GM12878 (cell line): Measurements from ENCODE around the gene PPM1E. TPM values are rescaled to one million over a fixed set of nuclear protein-coding genes. Genes with fewer than 3 reads are reported as not detected.

Source experiments
- ATF7 ChIP-seq: fragments of 450-650 bp; IDR thresholded peaks from 2 replicates; pipeline ENCODE4 v1.6.1; 2016; ENCODE audit warnings: low read depth, mild to moderate bottlenecking
- CHD2 ChIP-seq: IDR thresholded peaks from 2 replicates; pipeline ENCODE4 v1.6.1; 2011; ENCODE audit warnings: low read depth, low read length, improper control_type of control experiment, borderline replicate concordance
- EGR1 ChIP-seq, 2 experiments: IDR thresholded peaks; 1 replicate in 1 of 2; 2 replicates in 1 of 2; pipeline ENCODE4 v1.6.1; 2011 to 2012; ENCODE audit warnings: low read depth in 2 of 2, low read length in 2 of 2, borderline replicate concordance in 1 of 2, mild to moderate bottlenecking in 1 of 2, moderate library complexity in 1 of 2
- MTA3 ChIP-seq: IDR thresholded peaks from 2 replicates; pipeline ENCODE4 v1.6.1; 2012; ENCODE audit warnings: low read length, inconsistent platforms, borderline replicate concordance
- MXI1 ChIP-seq: fragments of 150-350 bp; IDR thresholded peaks from 2 replicates; pipeline ENCODE4 v1.6.1; 2011; ENCODE audit warnings: low read depth, mild to moderate bottlenecking, inconsistent platforms, low read length, improper control_type of control experiment
- NFIC ChIP-seq: IDR thresholded peaks from 2 replicates; pipeline ENCODE4 v1.6.1; 2012; ENCODE audit warnings: low read depth, mild to moderate bottlenecking, inconsistent platforms, low read length, moderate library complexity
- SPI1 ChIP-seq: IDR thresholded peaks from 2 replicates; pipeline ENCODE4 v1.6.1; 2011; ENCODE audit warnings: low read depth, mild to moderate bottlenecking, low read length, moderate library complexity, borderline replicate concordance; ENCODE audit not compliant: insufficient read depth
- polyA plus RNA-seq, 11 experiments: library from polyadenylated mRNA; depleted of rRNA in 4 of 11; unstranded in 6 of 11; stranded (reverse) in 5 of 11; fragments of >200 nt; fragmentation: Nextera tagmentation in 4 of 11; fragmentation: Illumina TruSeq in 1 of 11; extraction: Ambion mirVana in 4 of 11; extraction: Trizol in 1 of 11; gene quantifications; 1 replicate in 1 of 11; 2 replicates in 10 of 11; pipeline versions ENCODE4 v1.2.1 to v1.2.3, GENCODE V29; 2011 to 2016; ENCODE audit warnings: inconsistent platforms in 2 of 11, missing spikeins in 2 of 11, low read depth in 1 of 11
- total RNA-seq, 4 experiments: library from RNA; depleted of rRNA in 3 of 4; stranded (reverse); fragments of >200 nt in 3 of 4; fragmentation: Illumina TruSeq in 1 of 4; extraction: Trizol in 1 of 4; gene quantifications; 2 replicates each; pipeline versions ENCODE4 v1.2.1 to v1.2.3, GENCODE V29; 2013 to 2021
- TF ChIP-seq, protein P1 (sequence below): fragments of 450-650 bp; IDR thresholded peaks from 2 replicates; pipeline ENCODE4 v1.6.1; 2016; ENCODE audit warnings: mild to moderate bottlenecking, moderate library complexity, borderline replicate concordance

Gene PPM1E
- total and polyA plus RNA-seq, 10 of the 15 experiments (the other 5 are each of a cell fraction or from before 2014, with no cell fraction given), result 0.07 to 0.28 (median 0.16) TPM

DNA sequence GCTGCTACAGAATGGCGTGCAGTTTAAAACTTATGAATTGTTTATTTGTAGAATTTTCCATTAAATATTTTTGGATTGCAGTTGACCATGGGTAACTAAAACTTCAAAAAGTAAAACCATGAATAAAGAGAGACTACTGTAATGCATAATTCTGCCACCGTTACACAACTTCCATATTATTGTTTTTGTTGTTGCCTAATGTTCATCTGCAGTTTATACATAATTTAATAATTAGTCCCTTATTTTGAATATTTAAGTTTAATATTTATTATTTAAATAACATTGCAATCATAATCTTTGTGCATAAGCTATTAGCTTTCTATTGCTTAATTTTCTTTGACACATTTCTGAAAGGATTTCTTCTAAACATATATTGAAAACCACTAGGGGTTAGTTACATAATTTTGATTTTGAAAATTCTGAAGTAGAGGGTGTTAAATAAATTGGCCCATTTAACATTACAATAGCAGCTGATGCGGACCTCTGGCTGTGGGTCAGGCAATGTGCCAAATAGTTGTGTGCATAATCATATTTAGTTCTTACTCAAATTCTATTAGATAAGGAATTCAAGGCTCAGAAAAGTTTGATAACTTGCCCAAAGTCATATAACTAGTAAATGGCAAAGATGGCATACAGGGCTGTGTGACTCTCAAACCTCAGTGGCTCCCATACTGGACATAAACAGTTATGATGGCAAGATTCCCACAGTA is 31.1 kb downstream of the PPM1E start (continued):
- no peak for TF ChIP-seq EGR1 (IDR thresholded peaks at IDR 0.05; ENCODE audit: borderline replicate concordance in 1 of 2, low read depth in 2 of 2, low read length in 2 of 2)
- TF ChIP-seq MTA3, result no peak
- TF ChIP-seq CHD2, result no peak
- TF ChIP-seq MXI1, result no peak
- TF ChIP-seq NFIC, result no peak
- TF ChIP-seq, protein P1, sequence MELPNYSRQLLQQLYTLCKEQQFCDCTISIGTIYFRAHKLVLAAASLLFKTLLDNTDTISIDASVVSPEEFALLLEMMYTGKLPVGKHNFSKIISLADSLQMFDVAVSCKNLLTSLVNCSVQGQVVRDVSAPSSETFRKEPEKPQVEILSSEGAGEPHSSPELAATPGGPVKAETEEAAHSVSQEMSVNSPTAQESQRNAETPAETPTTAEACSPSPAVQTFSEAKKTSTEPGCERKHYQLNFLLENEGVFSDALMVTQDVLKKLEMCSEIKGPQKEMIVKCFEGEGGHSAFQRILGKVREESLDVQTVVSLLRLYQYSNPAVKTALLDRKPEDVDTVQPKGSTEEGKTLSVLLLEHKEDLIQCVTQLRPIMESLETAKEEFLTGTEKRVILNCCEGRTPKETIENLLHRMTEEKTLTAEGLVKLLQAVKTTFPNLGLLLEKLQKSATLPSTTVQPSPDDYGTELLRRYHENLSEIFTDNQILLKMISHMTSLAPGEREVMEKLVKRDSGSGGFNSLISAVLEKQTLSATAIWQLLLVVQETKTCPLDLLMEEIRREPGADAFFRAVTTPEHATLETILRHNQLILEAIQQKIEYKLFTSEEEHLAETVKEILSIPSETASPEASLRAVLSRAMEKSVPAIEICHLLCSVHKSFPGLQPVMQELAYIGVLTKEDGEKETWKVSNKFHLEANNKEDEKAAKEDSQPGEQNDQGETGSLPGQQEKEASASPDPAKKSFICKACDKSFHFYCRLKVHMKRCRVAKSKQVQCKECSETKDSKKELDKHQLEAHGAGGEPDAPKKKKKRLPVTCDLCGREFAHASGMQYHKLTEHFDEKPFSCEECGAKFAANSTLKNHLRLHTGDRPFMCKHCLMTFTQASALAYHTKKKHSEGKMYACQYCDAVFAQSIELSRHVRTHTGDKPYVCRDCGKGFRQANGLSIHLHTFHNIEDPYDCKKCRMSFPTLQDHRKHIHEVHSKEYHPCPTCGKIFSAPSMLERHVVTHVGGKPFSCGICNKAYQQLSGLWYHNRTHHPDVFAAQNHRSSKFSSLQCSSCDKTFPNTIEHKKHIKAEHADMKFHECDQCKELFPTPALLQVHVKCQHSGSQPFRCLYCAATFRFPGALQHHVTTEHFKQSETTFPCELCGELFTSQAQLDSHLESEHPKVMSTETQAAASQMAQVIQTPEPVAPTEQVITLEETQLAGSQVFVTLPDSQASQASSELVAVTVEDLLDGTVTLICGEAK, result no peak
- TF ChIP-seq SPI1, result no peak
- TF ChIP-seq ATF7, result no peak
